Measurements from ENCODE around the gene RGS3.

RGS3 gene

DNA sequence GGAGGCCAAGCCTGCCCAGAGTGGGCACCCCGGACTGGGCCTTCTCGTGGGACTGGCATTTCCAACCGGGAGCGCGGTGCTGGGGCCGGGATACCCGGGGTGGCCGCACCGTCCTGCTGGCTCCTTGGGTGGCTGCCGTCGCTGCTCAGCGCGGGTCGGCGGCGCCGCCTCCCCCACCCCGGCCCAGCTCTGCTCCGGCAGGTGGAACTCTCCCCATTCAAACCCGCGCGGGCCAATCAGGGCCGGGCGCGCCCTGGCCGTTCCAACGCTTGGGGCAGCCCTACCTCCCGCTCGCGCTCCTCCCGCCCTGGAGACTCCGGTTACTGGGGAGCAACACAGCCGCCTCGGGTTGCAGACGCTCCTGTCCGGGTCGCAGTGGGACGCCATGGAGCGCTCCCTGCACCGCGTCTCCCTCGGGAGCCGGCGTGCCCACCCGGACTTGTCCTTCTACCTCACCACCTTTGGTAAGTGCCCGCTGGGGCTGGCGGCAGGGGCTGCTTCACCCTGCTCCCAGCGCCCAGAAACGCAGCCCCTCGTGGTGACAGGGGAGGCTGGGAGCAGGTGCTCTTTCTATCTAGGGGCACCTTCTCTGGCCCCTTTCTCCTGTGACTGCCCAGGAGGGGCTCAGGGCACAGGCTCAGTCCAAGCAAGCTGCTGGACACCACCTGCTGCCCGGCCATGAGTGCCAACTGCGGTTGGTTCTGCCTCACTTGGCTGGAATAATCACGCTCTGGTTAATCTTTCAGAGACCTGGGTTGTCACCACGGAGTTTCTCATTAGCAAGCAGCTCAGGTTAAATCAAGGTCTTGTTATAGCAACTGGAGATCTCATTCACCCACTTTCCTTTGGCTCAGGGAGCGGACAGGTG is at the start of gene RGS3:
Gene RGS3 (plus strand): TSS at position 310 of the 868 bp plus-strand sequence. CDS start 76 bp downstream, at position 386.
- Histone ChIP-seq H3K36me3 (ENCODE audit: insufficient read depth, low read length) (no peaks in the 10 kb centered on the region), H3K4me1 (ENCODE audit: insufficient read depth, low read length, severe bottlenecking) (no peaks in the 10 kb centered on the region), H3K9me3 (ENCODE audit: low read length) (0 out of 2 replicates have a peak, but pooled peaks cover 3% of the 10 kb centered on the region), H3K9me2 (ENCODE audit: low read depth, low read length) (no peaks in the 10 kb centered on the region), H3K4me2 (ENCODE audit: low read length) (no peak within 1 kb of the TSS), H2AFZ (ENCODE audit: low read length) (no peak within 1 kb of the TSS), H3K4me3 (ENCODE audit: low read depth, low read length, poor library complexity, severe bottlenecking) (no peak within 1 kb of the TSS), H3K27ac (ENCODE audit: low read depth, low read length, poor library complexity, severe bottlenecking) (no peak within 1 kb of the TSS), H3K27me3 (ENCODE audit: insufficient read depth, low read length) (no peaks in the 10 kb centered on the region), H3F3A (ENCODE audit: insufficient read depth, low read length) (no peaks in the 10 kb centered on the region), H3K79me2 (ENCODE audit: insufficient read depth, low read length) (no peaks in the 10 kb centered on the region), H4K20me1 (ENCODE audit: insufficient read depth, low read length) (no peaks in the 10 kb centered on the region), H3K9ac (ENCODE audit: low read length) (no peak within 1 kb of the TSS)
- TF ChIP-seq, protein P1, sequence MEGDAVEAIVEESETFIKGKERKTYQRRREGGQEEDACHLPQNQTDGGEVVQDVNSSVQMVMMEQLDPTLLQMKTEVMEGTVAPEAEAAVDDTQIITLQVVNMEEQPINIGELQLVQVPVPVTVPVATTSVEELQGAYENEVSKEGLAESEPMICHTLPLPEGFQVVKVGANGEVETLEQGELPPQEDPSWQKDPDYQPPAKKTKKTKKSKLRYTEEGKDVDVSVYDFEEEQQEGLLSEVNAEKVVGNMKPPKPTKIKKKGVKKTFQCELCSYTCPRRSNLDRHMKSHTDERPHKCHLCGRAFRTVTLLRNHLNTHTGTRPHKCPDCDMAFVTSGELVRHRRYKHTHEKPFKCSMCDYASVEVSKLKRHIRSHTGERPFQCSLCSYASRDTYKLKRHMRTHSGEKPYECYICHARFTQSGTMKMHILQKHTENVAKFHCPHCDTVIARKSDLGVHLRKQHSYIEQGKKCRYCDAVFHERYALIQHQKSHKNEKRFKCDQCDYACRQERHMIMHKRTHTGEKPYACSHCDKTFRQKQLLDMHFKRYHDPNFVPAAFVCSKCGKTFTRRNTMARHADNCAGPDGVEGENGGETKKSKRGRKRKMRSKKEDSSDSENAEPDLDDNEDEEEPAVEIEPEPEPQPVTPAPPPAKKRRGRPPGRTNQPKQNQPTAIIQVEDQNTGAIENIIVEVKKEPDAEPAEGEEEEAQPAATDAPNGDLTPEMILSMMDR (IDR thresholded peaks at IDR 0.05; ENCODE audit: low read length): no peak
- no peak for TF ChIP-seq EZH2 (IDR thresholded peaks at IDR 0.05; ENCODE audit: borderline replicate concordance, low read length)

DNA sequence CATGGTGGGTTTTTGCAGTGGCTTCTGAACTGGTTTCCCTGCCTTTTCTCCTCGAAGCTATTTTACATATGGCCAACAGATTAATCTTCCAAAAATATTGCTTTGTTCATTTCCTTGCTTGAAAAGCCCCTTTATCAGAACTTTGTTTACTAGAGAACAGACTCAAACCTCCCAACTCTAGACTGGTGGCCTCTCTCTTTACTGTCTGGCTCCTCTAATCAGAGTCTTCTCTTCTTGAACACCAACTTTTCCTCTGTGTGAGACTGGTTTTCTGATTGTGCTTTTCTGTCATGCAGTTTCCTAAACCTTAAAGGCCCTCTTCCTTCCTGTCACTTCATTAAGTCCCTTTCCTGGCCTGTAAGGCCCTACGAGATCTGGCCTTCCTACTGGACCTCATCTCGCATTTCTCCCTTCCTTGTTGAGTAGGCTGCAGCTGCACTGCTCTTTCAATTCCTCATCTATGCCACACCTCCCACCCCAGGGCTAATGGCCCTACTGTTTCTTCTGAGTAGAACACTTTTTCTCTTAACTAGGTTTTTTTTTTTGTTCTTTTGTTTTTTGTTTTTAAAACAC is 47.3 kb upstream of the RGS3 start:
- no peaks in the 10 kb centered on the region for H3K36me3 ChIP-seq (ENCODE audit: insufficient read depth, low read length)
- peak overlapping the region; percentile 32 for H3K27ac ChIP-seq (ENCODE audit: low read depth, low read length, poor library complexity, severe bottlenecking)
- no peak for TF ChIP-seq EZH2 (IDR thresholded peaks at IDR 0.05; ENCODE audit: borderline replicate concordance, low read length)
- TF ChIP-seq, protein P1 (IDR thresholded peaks at IDR 0.05; ENCODE audit: low read length): no peak
- no peaks in the 10 kb centered on the region for H3K27me3 ChIP-seq (ENCODE audit: insufficient read depth, low read length)
- H3K79me2 ChIP-seq (ENCODE audit: insufficient read depth, low read length): no peaks in the 10 kb centered on the region
- H3F3A ChIP-seq (ENCODE audit: insufficient read depth, low read length): no peaks in the 10 kb centered on the region
- no peaks in the 10 kb centered on the region for H3K9me2 ChIP-seq (ENCODE audit: low read depth, low read length)
- peaks cover 23% of the 10 kb centered on the region for H3K4me1 ChIP-seq (ENCODE audit: insufficient read depth, low read length, severe bottlenecking)
- no peak overlapping the region; the same call in 1 of the 2 replicates for H3K4me2 ChIP-seq (ENCODE audit: low read length)
- peak overlapping the region; percentile 37; the same call in 1 of the 2 replicates for H2AFZ ChIP-seq (ENCODE audit: low read length)
- H4K20me1 ChIP-seq (ENCODE audit: insufficient read depth, low read length): no peaks in the 10 kb centered on the region
- no peak overlapping the region for H3K4me3 ChIP-seq (ENCODE audit: low read depth, low read length, poor library complexity, severe bottlenecking)
- H3K9me3 ChIP-seq (ENCODE audit: low read length): no peaks in the 10 kb centered on the region
- no peak overlapping the region for H3K9ac ChIP-seq (ENCODE audit: low read length)

DNA sequence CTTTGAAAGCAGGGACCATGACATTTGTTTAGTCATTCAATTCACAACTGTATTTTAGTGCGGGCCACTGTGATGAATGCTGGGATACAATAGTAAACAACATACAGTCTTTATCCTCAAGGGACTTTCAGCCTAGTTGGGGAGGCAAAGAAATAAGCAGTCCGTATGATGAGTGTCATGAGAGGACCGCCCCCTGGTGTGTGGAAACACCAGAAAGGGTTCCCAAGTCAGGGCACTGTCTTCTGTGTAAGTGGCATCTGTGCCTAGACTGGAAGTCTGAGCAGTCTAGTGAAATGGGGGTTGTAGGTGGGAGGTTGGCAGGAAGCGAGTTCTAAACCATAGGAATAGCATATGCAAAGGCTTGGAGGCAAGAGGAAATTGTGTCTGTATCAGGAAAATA is 46.2 kb upstream of the RGS3 start:
- no peak for TF ChIP-seq EZH2 (IDR thresholded peaks at IDR 0.05; ENCODE audit: borderline replicate concordance, low read length)
- TF ChIP-seq, protein P1 (IDR thresholded peaks at IDR 0.05; ENCODE audit: low read length): peak; percentile 35; the same call in 1 of the 2 replicates
- no peak overlapping the region for H2AFZ ChIP-seq (ENCODE audit: low read length)

More for the DNA sequence above, 46.2 kb upstream of the RGS3 start:
- H3K4me2 ChIP-seq (ENCODE audit: low read length): no peak overlapping the region
- H3K79me2 ChIP-seq (ENCODE audit: insufficient read depth, low read length): no peaks in the 10 kb centered on the region
- H3K9ac ChIP-seq (ENCODE audit: low read length): no peak overlapping the region
- no peaks in the 10 kb centered on the region for H3F3A ChIP-seq (ENCODE audit: insufficient read depth, low read length)
- H3K4me3 ChIP-seq (ENCODE audit: low read depth, low read length, poor library complexity, severe bottlenecking): no peak overlapping the region
- no peaks in the 10 kb centered on the region for H4K20me1 ChIP-seq (ENCODE audit: insufficient read depth, low read length)
- peaks cover 16% of the 10 kb centered on the region for H3K4me1 ChIP-seq (ENCODE audit: insufficient read depth, low read length, severe bottlenecking)
- no peaks in the 10 kb centered on the region for H3K27me3 ChIP-seq (ENCODE audit: insufficient read depth, low read length)
- no peaks in the 10 kb centered on the region for H3K36me3 ChIP-seq (ENCODE audit: insufficient read depth, low read length)
- H3K9me3 ChIP-seq (ENCODE audit: low read length): no peaks in the 10 kb centered on the region
- no peaks in the 10 kb centered on the region for H3K9me2 ChIP-seq (ENCODE audit: low read depth, low read length)
- no peak overlapping the region for H3K27ac ChIP-seq (ENCODE audit: low read depth, low read length, poor library complexity, severe bottlenecking)
